ENCODE results near the gene BMF.
"Not testable (repeated sequence)": the region's sequence is repeated elsewhere in the genome, so short reads cannot be mapped to it uniquely, and the experiment has no call there.

BMF gene

DNA sequence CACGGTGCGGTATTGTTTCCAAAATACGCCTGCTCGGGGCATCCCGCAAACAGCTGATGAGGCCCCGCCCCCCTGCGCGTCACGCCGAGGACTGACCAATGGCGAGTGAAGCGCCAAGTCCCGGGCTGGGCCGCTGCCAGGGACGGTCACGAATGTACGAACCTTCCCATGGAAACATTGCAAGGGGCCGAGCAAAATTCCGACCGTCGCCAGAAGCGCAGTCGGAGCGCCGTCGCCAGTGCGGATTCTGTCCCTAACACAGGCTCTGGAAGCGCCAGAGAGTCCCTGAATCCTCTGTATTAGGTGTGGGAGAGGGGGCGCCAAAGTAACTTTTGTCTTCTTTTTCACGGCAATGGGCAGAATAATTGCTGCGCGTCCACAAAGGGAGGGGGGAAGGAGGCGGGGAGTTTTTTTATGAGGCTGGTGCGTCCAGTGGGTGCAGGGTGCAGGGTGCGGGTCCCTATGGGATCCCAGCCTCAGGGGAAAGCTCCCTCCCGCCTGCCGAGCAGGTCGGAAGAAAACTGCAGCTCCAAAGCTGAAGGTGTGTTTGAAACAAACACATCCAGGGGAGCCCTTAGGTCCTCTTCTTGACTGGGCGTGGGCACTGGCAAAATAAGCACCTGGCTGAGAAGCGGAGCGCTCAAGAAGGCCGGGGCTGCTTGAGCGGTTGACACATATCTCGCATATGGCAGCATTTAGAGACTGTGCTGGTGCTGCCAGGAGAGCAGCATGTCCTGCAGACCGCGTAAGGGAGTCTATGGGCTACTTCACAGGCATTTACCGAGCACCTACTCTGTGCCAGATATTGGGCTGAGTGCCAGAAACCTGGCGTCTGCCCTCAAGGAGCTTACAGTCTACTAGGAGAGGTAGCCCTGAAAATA lies at the start of gene BMF:
TSS of gene BMF (minus strand) at position 25 of the 881 bp plus-strand sequence. CDS start 2,793 bp downstream, outside the sequence.
- DNase-seq (ENCODE audit: low spot score), result peak; percentile 96

- DNase-seq (ENCODE audit: low spot score), result no peak
These were observed 49.2 kb upstream of the BMF start for GRCh38 chr15:40157778-40158447.

DNA sequence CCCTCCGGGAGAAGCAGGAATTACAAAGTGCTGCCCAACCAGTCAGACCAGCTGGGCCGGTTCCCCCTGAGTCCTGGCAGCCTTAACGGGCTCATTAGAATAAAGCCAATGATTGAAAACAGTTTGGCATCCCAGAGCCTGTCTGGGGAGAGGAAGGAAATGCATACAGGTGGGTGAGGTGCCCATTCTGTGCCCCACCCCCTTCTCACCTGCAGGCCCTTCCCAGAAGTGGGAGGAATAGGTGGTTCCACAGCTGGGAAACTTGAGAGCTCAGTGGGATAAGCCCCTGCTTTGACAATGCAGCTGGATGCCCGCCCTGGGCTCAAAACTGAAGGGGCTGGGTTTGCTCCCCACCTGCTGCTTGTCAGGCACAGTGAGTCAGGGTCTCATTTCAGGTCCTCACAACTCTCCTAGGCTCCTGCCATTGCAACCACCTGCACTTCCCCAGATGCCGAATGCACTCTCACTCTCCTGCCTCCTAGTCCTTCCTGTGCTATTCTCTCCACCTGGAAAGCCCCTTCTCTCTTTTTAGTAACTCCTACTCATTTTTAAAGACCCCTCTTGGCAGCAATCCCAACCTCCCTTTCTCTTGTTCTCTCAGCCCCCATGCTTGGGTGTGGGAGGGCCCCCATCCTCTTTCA lies 46.7 kb upstream of the BMF start:
- DNase-seq (ENCODE audit: low spot score), result no peak

DNA sequence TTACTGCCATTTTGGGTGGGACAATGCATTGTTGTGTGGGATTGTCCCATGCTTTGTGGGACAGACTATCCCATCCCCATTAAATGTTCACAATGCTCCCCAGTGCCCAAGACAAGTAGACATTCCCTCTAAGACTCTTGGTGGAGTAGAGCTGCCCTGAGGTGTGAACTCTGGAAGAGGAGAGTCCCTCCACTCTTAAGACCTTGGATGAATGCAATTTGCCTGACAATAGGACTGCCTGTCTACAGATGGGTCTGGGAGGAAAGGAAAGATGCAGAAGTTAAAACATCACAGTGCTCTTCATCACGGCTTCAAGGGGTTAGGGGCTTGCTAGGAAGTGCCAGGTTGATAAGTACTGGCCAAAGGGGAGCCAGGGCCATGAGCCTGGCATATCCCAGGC lies 46.1 kb upstream of the BMF start:
- DNase-seq (ENCODE audit: low spot score), result not testable (repeated sequence)

GRCh38 chr15:40151991-40152390 lies 43.3 kb upstream of the BMF start:
- no peak for DNase-seq (ENCODE audit: low spot score)

- no peak for DNase-seq (ENCODE audit: low spot score)
These were observed 42.8 kb upstream of the BMF start for GRCh38 chr15:40151499-40151898.

GRCh38 chr15:40150163-40150925 lies 41.7 kb upstream of the BMF start:
- no peak for DNase-seq (ENCODE audit: low spot score)

- no peak for DNase-seq (ENCODE audit: low spot score)
These were observed 40.7 kb upstream of the BMF start for GRCh38 chr15:40149339-40149738.

DNA sequence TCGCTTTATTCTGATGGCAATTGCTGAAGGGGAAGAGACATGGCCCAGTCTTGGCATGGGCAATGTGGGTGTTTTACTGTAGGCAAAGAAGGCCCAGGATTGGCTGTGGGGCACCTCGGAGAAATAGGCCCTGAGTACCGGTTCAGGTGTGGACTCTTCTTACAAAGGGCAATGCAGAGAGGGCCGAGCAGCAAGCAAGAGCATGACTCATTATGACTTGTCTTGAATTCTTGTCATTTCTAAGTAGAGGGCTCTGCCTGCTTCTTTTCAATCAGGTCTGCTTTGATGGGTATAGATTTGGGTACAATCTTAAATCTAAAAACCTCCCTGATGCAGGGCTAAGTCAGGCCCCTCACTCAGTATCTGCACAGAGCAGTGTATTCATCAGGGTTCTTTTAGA lies 37.4 kb upstream of the BMF start:
- no peak for DNase-seq (ENCODE audit: low spot score)

DNA sequence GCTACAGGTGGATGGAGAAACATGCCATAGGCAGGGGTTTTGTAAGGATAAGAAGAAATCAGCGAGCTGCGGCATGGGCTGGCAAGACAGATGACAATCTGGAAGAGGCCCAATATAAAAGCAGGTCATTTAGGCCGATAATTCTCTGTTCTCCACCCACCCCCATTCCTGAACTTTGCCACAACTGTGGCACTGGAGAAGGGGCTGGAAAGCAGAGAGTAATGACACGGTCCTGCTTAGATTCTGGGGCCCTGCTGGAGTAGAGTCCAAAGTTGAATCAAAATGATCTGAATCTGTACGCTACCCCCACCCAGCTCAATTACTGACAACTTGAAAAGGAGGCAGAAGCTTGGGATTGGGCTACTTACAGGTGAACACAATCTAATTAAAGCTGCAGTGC lies 33.7 kb upstream of the BMF start:
- no peak for DNase-seq (ENCODE audit: low spot score)

DNA sequence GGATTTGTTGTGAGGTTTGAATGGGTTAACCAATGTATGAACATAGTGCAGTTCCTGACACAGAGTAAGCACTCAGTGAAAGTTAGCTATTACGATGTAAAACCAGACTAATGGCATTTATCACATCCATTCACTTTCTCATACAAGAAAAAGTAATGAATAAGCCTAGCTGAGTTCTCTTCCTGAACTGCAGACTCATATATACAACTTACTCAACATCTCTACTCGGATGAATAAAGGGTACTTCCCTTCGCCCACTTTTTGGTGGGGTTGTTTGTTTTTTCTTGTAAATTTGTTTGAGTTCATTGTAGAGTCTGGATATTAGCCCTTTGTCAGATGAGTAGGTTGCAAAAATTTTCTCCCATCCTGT lies 29.5 kb upstream of the BMF start:
- DNase-seq (ENCODE audit: low spot score), result not testable (repeated sequence)

DNA sequence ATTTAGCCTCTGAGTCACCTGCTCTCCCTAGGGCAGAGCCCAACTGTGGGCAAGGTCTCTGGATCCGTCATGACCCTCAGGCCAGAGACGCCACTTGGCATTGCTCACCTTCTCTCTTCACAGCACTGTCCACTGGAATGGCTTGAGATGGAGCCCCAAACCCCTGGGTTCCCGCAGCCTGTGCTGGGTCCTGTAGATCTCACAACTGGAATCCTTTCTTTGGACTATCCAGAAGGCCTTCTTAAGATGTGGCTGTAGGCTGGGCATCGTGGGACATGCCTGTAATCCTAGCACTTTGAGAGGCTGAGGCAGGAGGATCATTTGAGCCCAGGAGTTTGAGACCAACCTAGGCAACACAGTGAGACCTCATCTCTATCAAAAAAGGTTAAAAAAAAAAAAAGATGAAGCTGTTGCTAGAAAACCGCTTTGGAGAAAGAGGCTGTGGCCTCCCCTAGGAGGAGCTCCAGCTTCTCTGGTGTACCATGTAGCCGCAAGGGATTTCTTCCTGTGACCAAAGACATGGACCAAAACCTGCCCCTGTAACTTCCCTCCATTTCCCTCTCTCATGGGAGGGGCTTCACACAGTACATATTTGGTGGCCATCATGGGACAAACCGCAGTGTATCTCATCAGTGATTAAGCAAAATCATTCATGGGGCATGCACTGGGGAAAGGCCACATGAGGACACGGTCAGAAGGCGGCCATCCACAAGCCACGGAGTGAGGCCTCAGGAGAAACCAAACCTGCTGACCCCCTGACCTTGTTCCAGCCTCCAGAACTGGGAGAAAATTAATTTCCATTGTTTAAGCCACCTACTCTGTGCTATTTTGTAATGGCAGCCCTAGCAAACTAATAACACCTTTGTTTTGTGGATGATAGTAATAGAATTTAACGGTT lies 28.9 kb upstream of the BMF start:
- DNase-seq (ENCODE audit: low spot score), result no peak

GRCh38 chr15:40136470-40137302 lies 28.0 kb upstream of the BMF start:
- DNase-seq (ENCODE audit: low spot score), result no peak

GRCh38 chr15:40135846-40136450 lies 27.3 kb upstream of the BMF start:
- not testable (repeated sequence) for DNase-seq (ENCODE audit: low spot score)

- no peak for DNase-seq (ENCODE audit: low spot score)
These were observed 26.2 kb upstream of the BMF start for GRCh38 chr15:40134885-40135284.

DNA sequence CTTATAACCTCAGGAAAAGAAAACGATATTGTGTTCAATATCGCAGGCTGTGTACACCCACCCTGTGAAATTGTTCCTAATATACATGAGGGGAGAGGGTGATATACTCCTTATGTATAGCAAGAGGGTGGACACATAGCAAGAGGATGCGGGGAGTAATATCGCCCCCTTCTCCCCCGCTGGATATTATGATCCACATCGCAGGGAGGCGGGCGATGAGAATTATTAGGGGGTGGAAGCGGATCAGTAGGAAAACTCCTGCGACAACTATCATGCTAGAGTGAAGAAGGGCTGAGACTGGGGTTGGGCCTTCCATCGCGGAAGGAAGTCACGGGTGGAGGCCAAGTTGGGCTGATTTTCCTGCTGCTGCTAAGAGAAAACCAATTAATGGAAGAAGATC lies 24.9 kb upstream of the BMF start:
- DNase-seq (ENCODE audit: low spot score), result no peak

DNA sequence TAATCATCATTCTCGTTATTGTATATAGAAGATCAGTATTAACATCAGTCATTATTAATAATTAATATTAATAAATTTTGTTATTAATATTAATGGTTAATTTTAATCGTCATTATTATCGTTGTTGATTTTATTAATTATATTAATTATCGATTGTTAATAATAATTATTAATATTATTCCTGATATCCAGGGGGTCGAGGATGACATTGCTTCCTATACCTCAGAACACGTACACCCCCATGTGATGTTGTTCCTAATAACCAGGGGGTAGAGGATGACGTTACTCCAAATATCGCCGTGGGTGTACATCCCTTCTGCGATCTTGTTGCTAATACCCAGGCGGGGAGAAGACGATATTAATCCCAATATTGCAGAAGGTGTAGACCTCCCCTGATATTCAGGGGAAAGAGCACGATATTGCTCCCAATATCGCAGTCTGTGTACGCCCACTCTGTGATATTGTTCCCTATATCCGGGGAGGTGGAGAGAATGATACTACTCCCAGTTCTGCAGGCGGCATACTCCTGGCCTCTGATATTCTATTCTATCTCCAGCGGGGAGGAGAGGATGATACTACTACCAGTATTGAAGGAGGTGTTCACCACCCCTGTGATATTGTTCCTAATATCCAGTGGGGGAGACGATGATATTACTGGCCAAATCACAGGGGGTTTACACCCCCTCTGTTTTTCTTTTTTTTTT lies 22.3 kb upstream of the BMF start:
- DNase-seq (ENCODE audit: low spot score), result no peak

DNA sequence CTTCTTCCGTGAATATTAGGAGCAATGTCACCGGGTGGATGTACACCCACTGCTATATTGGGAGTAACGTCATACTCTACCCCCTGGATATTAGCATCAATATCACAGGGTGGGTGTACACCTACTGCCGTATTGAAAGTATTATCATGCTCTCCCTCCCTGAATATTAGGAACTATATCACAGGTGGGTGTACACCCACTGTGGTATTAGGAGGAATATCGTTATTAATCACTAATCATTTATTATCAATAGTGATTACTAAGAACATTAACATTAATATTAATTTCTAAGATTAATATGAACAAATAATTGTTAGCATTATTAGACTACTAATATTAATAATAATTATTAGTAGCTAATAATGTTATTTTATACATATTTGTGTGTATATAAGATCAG lies 21.4 kb upstream of the BMF start:
- DNase-seq (ENCODE audit: low spot score), result no peak
